OCI-M2 (cell line): ENCODE measurements around the gene TUBGCP3.

Experiments used
- DNase-seq: peaks from one replicate; lab custom pipeline; 2025; ENCODE audit not compliant: unreplicated experiment; lab: John Stamatoyannopoulos, UW

Gene TUBGCP3

GRCh38 chr13:112455476-112456059 is 132.4 kb downstream of the TUBGCP3 start:
- no peak for DNase-seq

GRCh38 chr13:112454648-112455334 is 133.2 kb downstream of the TUBGCP3 start:
- no peak for DNase-seq

- DNase-seq = no peak
These were observed 133.9 kb downstream of the TUBGCP3 start for GRCh38 chr13:112453874-112454647.

- no peak for DNase-seq
These were observed 134.6 kb downstream of the TUBGCP3 start for GRCh38 chr13:112453207-112453829.

- DNase-seq = no peak
These were observed 135.4 kb downstream of the TUBGCP3 start for GRCh38 chr13:112452380-112453206.

- no peak for DNase-seq
These were observed 136.2 kb downstream of the TUBGCP3 start for GRCh38 chr13:112451512-112452379.

GRCh38 chr13:112450904-112451240 is 137.1 kb downstream of the TUBGCP3 start:
- DNase-seq = no peak

- no peak for DNase-seq
These were observed 137.6 kb downstream of the TUBGCP3 start for GRCh38 chr13:112450118-112450903.

- no peak for DNase-seq
These were observed 138.4 kb downstream of the TUBGCP3 start for GRCh38 chr13:112449545-112449930.

GRCh38 chr13:112448621-112449544 is 139.1 kb downstream of the TUBGCP3 start:
- no peak for DNase-seq

GRCh38 chr13:112447761-112448603 is 140.0 kb downstream of the TUBGCP3 start:
- no peak for DNase-seq

GRCh38 chr13:112447306-112447705 is 140.6 kb downstream of the TUBGCP3 start:
- DNase-seq = no peak

GRCh38 chr13:112446867-112447266 is 141.1 kb downstream of the TUBGCP3 start:
- DNase-seq = no peak

- DNase-seq = no peak
These were observed 141.5 kb downstream of the TUBGCP3 start for GRCh38 chr13:112446347-112446861.

GRCh38 chr13:112445411-112446271 is 142.3 kb downstream of the TUBGCP3 start:
- no peak for DNase-seq
